Stimulated activated CD4-positive, alpha-beta T cell treated with anti-CD3 and anti-CD28 coated beads, Interleukin-12 subunit alpha, Interleukin-12 subunit beta, amount 100 ng/mL, for 48 hours (primary cell): ENCODE measurements around the gene MYMX.
A peak's percentile ranks its signal among the peaks of the same experiment; 100 is the strongest.

Source experiments
- DNase-seq, 3 donors: peaks; one replicate each; pipeline ENCODE4 v3.0.0-alpha.2; 2020; ENCODE audit warnings: low read depth in 2 of 3, low spot score in 1 of 3

Gene MYMX

GRCh38 chr6:44250718-44251123 lies 34.0 kb downstream of the MYMX start:
- DNase-seq: no peak

DNA sequence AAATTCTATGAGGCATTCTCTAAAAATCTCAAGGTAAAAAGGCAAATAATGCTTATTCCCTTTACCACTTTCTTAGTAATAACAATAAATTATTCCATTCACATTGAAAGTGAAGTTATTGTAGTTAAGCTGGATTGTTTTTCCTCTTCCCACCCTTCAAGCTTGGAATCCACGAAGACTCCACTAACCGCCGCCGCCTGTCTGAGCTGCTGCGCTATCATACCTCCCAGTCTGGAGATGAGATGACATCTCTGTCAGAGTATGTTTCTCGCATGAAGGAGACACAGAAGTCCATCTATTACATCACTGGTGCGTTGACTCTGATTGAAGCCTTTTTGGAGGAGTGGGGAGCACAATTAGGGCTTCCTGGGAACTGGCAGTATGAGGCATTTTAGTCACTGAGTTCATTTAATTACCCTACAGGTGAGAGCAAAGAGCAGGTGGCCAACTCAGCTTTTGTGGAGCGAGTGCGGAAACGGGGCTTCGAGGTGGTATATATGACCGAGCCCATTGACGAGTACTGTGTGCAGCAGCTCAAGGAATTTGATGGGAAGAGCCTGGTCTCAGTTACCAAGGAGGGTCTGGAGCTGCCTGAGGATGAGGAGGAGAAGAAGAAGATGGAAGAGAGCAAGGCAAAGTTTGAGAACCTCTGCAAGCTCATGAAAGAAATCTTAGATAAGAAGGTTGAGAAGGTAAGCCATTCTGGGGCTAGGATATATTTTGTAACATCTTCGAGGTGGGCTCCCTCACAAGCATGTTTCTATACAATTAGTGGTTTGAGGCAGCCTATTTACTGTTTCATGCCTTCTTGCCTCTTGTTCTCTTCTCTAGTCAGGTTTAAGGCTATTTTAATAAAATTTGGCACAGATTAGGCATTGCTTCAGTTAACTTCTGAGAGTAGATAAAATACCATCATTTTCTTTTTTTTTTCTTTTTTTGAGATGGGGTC lies 35.1 kb downstream of the MYMX start:
- DNase-seq: no peak

GRCh38 chr6:44253307-44254101 lies 36.8 kb downstream of the MYMX start:
- peak; percentile 37 to 70 (median 50) for DNase-seq

DNA sequence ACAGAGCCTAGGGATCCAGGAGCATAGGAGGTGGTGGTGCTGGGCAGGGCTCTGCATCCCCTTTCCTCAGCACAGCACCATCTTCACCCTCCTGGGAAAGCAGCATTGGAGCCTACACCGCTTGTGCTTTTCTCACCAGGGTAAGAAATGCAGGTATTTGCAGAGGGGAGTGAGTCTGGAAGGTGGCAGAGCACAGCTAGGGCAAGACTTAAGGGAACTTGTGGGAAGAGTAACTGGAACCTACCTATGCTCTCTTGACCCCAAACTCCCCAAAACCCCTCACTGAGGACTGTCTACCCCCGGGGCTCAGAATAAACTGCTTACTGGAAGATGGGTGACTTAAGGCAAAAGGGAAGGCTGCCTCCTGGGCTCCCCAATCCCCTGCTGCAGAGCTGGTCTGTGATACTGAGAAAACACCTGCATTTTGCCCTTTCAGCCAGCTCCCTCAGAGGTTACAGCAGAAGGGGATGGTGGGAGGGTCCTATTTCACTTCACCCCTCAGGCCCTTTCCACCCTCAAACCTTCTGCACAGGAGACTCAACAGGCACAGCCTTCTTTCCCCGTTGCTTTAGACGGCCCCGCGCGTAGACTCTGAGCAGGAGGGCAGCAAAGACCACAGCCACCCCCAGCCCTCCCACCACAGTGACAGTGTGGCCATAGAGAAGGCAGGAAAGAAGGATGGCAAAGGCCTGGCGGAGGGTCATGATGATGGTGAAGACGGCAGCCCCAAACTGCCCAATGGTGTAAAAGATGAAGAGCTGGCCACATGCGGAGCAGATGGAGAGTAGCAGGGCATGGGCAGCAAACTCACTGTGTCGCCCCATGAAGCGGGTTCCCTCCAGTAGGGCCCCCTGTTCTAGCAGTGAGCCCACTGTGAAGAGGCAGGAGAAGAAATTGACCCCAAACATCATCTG lies 37.7 kb downstream of the MYMX start:
- DNase-seq: peak in 1 of 3 donors; percentile 21

DNA sequence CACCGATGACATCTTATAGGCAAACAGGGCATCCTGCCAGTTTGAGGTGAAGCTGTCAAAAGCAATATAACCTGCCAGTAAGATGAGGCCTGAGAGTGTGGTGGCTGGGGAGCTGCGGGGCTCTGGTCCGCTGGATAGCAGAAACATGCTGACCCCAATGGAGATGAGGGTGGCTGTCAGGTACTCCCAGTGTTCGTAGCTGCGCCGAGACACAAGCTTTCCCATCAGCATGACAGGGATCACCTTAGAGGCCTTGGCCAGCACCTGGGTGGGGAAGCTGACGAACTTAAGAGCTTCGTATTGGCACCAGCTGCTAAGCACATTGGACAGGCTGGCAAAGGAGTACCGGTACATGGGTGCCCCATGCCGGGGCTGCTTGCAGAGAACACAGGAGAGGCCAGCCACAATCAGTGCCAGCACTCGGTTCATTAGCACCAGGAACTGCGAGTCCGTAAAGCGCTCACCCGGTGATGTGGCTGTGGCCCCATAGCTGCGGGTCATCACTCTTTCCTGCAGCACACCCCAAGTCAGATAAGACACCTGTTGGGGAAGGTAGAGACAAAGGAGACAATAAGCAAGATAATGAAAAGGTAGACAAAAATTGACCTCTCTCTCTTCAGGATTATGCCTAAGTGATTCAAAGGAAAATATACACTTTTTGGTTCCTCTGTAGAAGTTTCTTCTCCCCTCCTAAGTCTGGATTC lies 38.5 kb downstream of the MYMX start:
- DNase-seq: peak in 1 of 3 donors; percentile 29

DNA sequence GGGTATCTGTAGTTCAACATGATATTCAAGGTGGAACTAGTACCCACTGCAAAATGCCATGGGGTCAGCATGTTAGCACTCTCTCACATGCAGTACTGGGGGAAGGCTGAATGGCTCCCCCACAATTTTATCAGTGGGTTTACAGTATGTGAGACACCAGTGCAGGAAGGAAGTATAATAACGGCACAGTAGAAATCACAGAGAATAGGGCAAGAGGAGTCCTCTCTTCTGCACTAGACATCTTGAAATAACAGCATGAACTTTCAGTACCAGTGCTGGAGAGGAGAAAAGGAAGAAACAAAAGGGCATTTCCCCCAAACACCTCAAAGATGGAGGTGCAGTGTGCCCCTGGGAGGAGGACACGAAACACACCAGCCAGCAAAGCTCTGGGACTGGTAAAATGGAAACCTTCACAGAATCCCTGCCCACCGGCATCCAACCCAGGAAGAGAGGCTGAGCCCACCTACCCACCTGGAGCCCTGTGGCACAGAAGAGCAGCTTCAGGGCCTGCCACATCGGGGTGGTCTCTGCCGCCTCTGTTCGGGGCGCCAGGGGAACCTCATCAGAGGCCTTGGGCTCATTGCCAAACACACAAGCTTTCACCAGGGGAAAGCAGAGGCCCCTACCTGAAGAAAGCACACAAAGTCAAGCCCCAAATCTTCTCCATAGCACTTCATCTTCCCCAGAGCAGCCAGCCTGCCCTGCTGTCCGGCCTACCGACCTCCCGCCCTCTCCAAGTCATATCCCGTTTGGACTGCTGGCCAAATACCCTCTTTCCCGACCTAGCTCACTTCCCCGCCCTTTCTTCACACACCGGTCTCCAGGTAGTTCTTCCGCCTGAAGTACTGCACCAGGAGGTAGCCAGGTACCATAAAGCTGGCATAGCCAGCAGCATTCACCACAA lies 39.4 kb downstream of the MYMX start:
- no peak for DNase-seq

DNA sequence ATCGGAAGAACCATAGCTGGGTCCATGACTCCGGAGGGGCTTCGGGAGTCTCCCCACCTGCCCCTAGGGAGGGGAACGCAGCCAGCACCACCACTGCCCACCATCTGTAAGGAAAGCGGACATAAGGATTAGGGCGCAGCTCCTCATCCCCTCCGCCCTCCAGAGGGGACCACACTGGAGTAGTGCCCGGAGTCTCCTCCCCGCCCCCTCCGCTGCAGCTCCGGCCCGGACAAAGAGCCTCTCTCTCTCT lies 40.0 kb downstream of the MYMX start:
- no peak for DNase-seq

DNA sequence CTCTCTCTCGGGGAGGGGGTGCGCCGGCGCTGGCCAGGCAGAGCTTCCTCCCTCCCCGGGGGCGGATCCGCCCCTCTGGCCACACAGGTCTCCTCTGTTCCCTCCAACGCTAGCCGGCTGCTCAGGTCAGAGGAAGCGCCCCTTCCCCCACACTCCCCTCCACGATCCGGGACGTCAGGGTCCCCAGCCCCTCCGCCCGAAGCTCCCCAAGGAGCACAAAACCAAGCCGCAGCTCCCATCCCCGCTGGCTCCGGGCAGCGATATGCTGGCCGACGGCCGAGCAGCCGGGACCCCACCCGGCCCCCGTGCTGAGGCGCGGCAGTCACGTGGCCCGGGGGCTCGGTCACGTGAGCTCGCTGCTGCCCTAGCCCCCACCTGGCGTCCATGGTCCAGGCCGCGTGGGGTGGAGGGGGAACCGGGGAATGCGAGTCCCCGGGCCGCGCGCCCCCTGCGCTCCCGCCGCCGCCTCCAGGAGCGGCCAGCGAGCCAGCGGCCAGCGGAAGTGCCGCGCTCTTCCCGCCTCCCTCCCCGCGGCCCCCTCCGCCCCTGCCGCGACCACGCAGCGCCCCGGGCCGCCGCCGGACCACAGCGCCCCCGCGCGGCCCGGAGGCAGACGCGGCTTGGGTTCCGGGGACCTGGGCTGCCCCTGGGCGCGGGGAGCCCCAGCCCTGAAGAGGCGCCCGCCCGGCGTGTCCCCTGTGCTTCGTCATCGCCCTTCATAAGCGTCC lies 40.5 kb downstream of the MYMX start, which contains the start of gene SLC35B2:
SLC35B2 (minus strand) TSS at position 504 of the 728 bp plus-strand sequence; CDS start at position 386, 118 bp downstream.
- DNase-seq: peak in 2 of 3 donors; percentile 31 to 53

GRCh38 chr6:44257753-44258324 lies 41.1 kb downstream of the MYMX start:
- DNase-seq: no peak

DNA sequence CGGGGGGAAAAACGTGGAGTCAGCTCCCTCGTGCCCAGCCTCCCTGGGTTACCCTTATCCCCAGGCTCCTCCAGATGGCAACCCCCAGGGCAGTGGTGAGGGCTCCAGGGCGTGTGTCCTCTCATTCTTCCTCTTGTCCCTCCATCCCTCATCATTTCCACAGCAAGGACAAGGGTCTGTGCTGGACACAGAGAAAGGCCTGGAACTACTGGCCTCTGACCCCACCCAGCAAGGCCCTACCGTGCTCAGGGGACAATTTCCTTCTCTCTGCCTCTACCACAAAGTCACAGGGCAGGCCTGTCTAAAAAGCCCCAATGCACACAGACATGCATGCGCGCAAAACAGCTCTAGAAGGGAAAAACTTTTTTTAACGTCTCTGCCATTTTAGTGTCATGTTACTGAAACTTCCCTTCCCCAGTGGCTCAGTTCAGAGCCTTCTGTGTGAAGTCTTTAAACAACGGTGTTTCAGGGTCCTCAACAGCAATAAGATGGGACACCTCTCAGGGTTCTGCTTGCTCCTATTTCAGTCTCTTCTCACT lies 41.7 kb downstream of the MYMX start:
- no peak for DNase-seq

GRCh38 chr6:44258921-44259320 lies 42.2 kb downstream of the MYMX start:
- DNase-seq: no peak

DNA sequence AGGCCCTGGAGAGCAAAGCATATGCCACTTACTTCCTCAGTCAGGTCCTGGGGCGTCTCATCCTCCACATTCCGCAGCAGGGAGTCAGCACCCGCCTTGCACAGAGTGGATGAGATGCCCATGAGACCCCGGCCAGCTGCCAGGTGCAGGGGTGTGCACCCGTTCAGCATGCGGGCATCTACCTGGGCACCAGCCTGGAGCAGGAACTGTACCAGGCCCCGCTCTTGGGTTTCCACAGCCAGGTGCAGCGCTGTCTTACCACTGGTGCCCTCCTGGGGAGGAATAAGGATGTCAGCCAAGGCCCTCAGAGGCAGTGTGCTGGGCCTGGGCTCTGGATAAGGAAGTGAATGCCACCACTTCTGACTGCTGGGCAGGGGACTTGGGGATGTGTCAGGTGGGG lies 43.3 kb downstream of the MYMX start:
- DNase-seq: no peak

DNA sequence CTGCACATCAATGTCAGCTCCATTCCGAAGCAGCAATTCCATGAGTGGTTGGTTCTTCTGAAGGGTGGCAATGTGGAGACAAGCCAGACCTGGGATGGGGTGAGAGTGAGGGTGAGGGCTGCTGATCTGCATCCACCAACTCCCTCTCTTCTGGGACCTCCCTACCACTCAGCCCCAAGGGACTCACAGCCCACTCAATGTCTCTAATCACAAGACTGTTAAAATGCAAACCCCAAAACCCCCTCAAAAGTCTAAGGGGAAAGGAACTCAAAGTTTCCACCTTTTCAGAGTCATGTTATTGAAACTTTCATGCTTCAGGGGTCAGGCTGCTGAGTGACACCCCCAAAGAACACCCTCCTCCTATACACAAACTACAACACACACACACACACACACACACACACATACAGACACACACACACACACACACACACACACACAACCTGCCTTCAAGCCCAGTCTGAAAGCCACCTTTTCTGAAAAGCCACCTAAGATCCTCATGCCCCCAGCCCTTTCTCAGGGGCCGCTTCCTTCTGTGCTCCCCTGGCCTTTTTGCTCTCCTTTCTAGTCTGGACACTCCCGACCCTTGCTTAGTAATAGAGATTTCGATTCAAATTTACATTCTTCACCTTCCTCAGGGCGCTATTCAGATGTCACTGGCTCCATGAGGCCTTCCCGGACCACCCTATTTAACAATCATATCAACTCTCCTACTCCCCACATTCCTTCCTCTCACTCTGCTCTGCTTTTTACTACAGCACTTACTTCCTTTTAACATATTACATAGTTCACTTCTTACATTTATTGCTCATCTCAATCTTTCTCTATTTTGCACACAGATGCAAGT lies 43.9 kb downstream of the MYMX start:
- no peak for DNase-seq

- DNase-seq: no peak
These were observed 44.9 kb downstream of the MYMX start for GRCh38 chr6:44261581-44261980.

GRCh38 chr6:44262467-44263353 lies 46.0 kb downstream of the MYMX start:
- no peak for DNase-seq

- no peak for DNase-seq
These were observed 46.8 kb downstream of the MYMX start for GRCh38 chr6:44263354-44264100.
